HUES6 (cell line): ENCODE data around the gene PYGB.

Experiments
- H3K27ac ChIP-seq: 2 replicates; pipeline ENCODE4 v1.7.0; 2013; ENCODE audit warnings: low read depth, mild to moderate bottlenecking, low read length, inconsistent platforms
- H3K27me3 ChIP-seq: 2 replicates; pipeline ENCODE4 v1.6.1; 2013; ENCODE audit warnings: low read length; ENCODE audit not compliant: control insufficient read depth, insufficient read depth
- H3K36me3 ChIP-seq: 2 replicates; pipeline ENCODE4 v1.6.1; 2013; ENCODE audit warnings: low read length; ENCODE audit not compliant: control insufficient read depth, insufficient read depth
- H3K4me1 ChIP-seq: 2 replicates; pipeline ENCODE4 v1.6.1; 2013; ENCODE audit warnings: low read length; ENCODE audit not compliant: control insufficient read depth, insufficient read depth
- H3K4me3 ChIP-seq: 2 replicates; pipeline ENCODE4 v1.5.1; 2013; ENCODE audit warnings: low read depth, low read length
- H3K9ac ChIP-seq: one replicate; pipeline ENCODE4 v1.6.1; 2013; ENCODE audit warnings: mild to moderate bottlenecking, low read length
- H3K9me3 ChIP-seq: 2 replicates; pipeline ENCODE4 v1.6.1; 2013; ENCODE audit warnings: low read depth, low read length; ENCODE audit not compliant: control insufficient read depth, insufficient read depth

The PYGB gene

GRCh38 chr20:25287631-25288290 lies 39.9 kb downstream of the PYGB start:
- Histone ChIP-seq H3K4me3 (no peak overlapping the region), H3K27ac (no peak overlapping the region), H3K36me3 (peaks cover 90% of the 10 kb centered on the region), H3K9ac (no peak overlapping the region), H3K4me1 (no peaks in the 10 kb centered on the region), H3K27me3 (no peaks in the 10 kb centered on the region), H3K9me3 (no peaks in the 10 kb centered on the region)

GRCh38 chr20:25288291-25289181 lies 40.7 kb downstream of the PYGB start:
- H3K27me3 ChIP-seq, result no peaks in the 10 kb centered on the region
- H3K9me3 ChIP-seq, result no peaks in the 10 kb centered on the region
- H3K36me3 ChIP-seq, result peaks cover 86% of the 10 kb centered on the region
- H3K4me1 ChIP-seq, result no peaks in the 10 kb centered on the region
- no peak overlapping the region for H3K4me3 ChIP-seq
- H3K27ac ChIP-seq, result no peak overlapping the region
- H3K9ac ChIP-seq, result no peak overlapping the region

- H3K9ac ChIP-seq, result no peak overlapping the region
- H3K4me3 ChIP-seq, result no peak overlapping the region
- H3K4me1 ChIP-seq, result peaks cover 2% of the 10 kb centered on the region; the same call in 1 of the 2 replicates
- no peaks in the 10 kb centered on the region for H3K9me3 ChIP-seq
- H3K27me3 ChIP-seq, result no peaks in the 10 kb centered on the region
- H3K36me3 ChIP-seq, result peaks cover 72% of the 10 kb centered on the region
- H3K27ac ChIP-seq, result no peak overlapping the region
Measured at GRCh38 chr20:25289886-25290597, 42.2 kb downstream of the PYGB start.

- no peak overlapping the region for H3K9ac ChIP-seq
- peaks cover 6% of the 10 kb centered on the region; the same call in 1 of the 2 replicates for H3K4me1 ChIP-seq
- H3K4me3 ChIP-seq, result no peak overlapping the region
- H3K9me3 ChIP-seq, result no peaks in the 10 kb centered on the region
- no peak overlapping the region for H3K27ac ChIP-seq
- no peaks in the 10 kb centered on the region for H3K27me3 ChIP-seq
- peaks cover 69% of the 10 kb centered on the region for H3K36me3 ChIP-seq
Measured at GRCh38 chr20:25290646-25291431, 43.0 kb downstream of the PYGB start.

GRCh38 chr20:25291432-25292133 lies 43.7 kb downstream of the PYGB start:
- H3K4me1 ChIP-seq, result peaks cover 7% of the 10 kb centered on the region; the same call in 1 of the 2 replicates
- H3K9me3 ChIP-seq, result no peaks in the 10 kb centered on the region
- no peak overlapping the region for H3K27ac ChIP-seq
- H3K4me3 ChIP-seq, result no peak overlapping the region
- H3K36me3 ChIP-seq, result peaks cover 69% of the 10 kb centered on the region
- no peak overlapping the region for H3K9ac ChIP-seq
- no peaks in the 10 kb centered on the region for H3K27me3 ChIP-seq

GRCh38 chr20:25292176-25292891 lies 44.4 kb downstream of the PYGB start:
- Histone ChIP-seq H3K27ac (no peak overlapping the region), H3K36me3 (peaks cover 62% of the 10 kb centered on the region), H3K4me1 (peaks cover 15% of the 10 kb centered on the region; the same call in 1 of the 2 replicates)

GRCh38 chr20:25293507-25293906 lies 45.6 kb downstream of the PYGB start:
- Histone ChIP-seq H3K4me1 (peaks cover 18% of the 10 kb centered on the region; the same call in 1 of the 2 replicates), H3K9ac (no peak overlapping the region), H3K4me3 (no peak overlapping the region), H3K36me3 (peaks cover 55% of the 10 kb centered on the region), H3K27ac (no peak overlapping the region), H3K27me3 (no peaks in the 10 kb centered on the region), H3K9me3 (no peaks in the 10 kb centered on the region)

More at GRCh38 chr20:25292176-25292891, 44.4 kb downstream of the PYGB start:
- no peaks in the 10 kb centered on the region for H3K9me3 ChIP-seq
- no peak overlapping the region for H3K4me3 ChIP-seq
- H3K27me3 ChIP-seq, result no peaks in the 10 kb centered on the region
- H3K9ac ChIP-seq, result no peak overlapping the region

- no peak overlapping the region for H3K27ac ChIP-seq
- H3K4me1 ChIP-seq, result peaks cover 18% of the 10 kb centered on the region; the same call in 1 of the 2 replicates
- H3K36me3 ChIP-seq, result peaks cover 51% of the 10 kb centered on the region
- no peaks in the 10 kb centered on the region for H3K9me3 ChIP-seq
- H3K4me3 ChIP-seq, result no peak overlapping the region
- H3K9ac ChIP-seq, result no peak overlapping the region
- H3K27me3 ChIP-seq, result no peaks in the 10 kb centered on the region
Measured at GRCh38 chr20:25293910-25294458, 46.1 kb downstream of the PYGB start.

- Histone ChIP-seq H3K27me3 (no peaks in the 10 kb centered on the region), H3K9ac (no peak overlapping the region), H3K4me3 (no peak overlapping the region), H3K4me1 (peaks cover 18% of the 10 kb centered on the region; the same call in 1 of the 2 replicates), H3K36me3 (peaks cover 45% of the 10 kb centered on the region), H3K27ac (no peak overlapping the region), H3K9me3 (no peaks in the 10 kb centered on the region)
Measured at GRCh38 chr20:25294459-25295385, 46.8 kb downstream of the PYGB start.
